HG02798 (cell line): ENCODE results near the gene RGMA.

Source experiments
- ATAC-seq: cut with Tn5 transposase; IDR thresholded peaks from one replicate; pipeline ENCODE4 v1.9.1; 2021; ENCODE audit warnings: mild to moderate bottlenecking; ENCODE audit not compliant: unreplicated experiment, poor library complexity

RGMA gene

GRCh38 chr15:93024716-93025624 lies 64.0 kb downstream of the RGMA start:
- ATAC-seq = no peak

GRCh38 chr15:93024293-93024692 lies 64.7 kb downstream of the RGMA start:
- ATAC-seq = no peak

- ATAC-seq = peak; percentile 83
These were observed 67.8 kb downstream of the RGMA start for GRCh38 chr15:93020976-93021772.

- ATAC-seq = no peak
These were observed 69.0 kb downstream of the RGMA start for GRCh38 chr15:93019971-93020370.

- no peak for ATAC-seq
These were observed 69.9 kb downstream of the RGMA start for GRCh38 chr15:93019090-93019489.

GRCh38 chr15:93018574-93018973 lies 70.4 kb downstream of the RGMA start:
- no peak for ATAC-seq

- no peak for ATAC-seq
These were observed 71.5 kb downstream of the RGMA start for GRCh38 chr15:93017526-93017925.

- no peak for ATAC-seq
These were observed 76.2 kb downstream of the RGMA start for GRCh38 chr15:93012786-93013185.

GRCh38 chr15:93007994-93008393 lies 81.0 kb downstream of the RGMA start:
- ATAC-seq = no peak

- ATAC-seq = no peak
These were observed 83.9 kb downstream of the RGMA start for GRCh38 chr15:93005133-93005532.

- ATAC-seq = no peak
These were observed 87.1 kb downstream of the RGMA start for GRCh38 chr15:93001881-93002280.

- ATAC-seq = no peak
These were observed 87.9 kb downstream of the RGMA start for GRCh38 chr15:93001156-93001555.

- ATAC-seq = no peak
These were observed 91.2 kb downstream of the RGMA start for GRCh38 chr15:92997821-92998220.

- no peak for ATAC-seq
These were observed 96.3 kb downstream of the RGMA start for GRCh38 chr15:92992720-92993119.

GRCh38 chr15:92990031-92990430 lies 99.0 kb downstream of the RGMA start:
- ATAC-seq = no peak

GRCh38 chr15:92989470-92989869 lies 99.5 kb downstream of the RGMA start:
- ATAC-seq = peak; percentile 57
